ENCODE data around the gene ECPAS. TPM values are rescaled to one million over a fixed set of nuclear protein-coding genes. Genes with fewer than 3 reads are reported as not detected.

The ECPAS gene
- polyA plus RNA-seq, 1 donor (not counting 4 experiments of a cell fraction or from before 2014, with no cell fraction given), result 53.5 TPM

DNA sequence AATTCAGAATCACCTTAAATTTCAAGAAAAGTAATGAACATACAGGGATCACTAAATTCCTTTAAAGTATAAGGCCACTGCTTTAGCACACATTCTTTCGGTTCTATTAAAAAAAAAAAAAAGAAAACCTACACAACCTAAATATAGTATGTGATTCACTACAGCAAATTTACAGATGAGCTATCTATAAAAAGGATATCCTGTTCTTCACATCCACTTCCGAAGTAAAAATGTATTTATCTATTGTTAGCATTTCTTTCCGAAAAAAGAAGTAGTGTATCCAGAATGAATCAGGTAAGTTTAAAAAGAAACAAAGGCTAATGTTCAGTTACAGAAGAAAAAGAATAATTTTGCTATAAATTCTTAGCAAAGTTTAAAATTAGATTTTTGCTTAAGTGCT lies 70.2 kb downstream of the ECPAS start:
- peaks cover 5% of the 10 kb centered on the region for H3K4me1 ChIP-seq (ENCODE audit: control insufficient read depth, extremely low read depth, insufficient read depth, low read length)
- H2AFZ ChIP-seq (ENCODE audit: control insufficient read depth, low read length), result no peak overlapping the region
- H3K9me1 ChIP-seq (ENCODE audit: control insufficient read depth, extremely low read depth, insufficient read depth, low read length), result no peaks in the 10 kb centered on the region
- H3K79me2 ChIP-seq (ENCODE audit: control insufficient read depth, insufficient read depth, low read length), result no peaks in the 10 kb centered on the region
- FAIRE-seq (no peak), DNase-seq (ENCODE audit: low read depth, low spot score) (no peak)
- H3K36me3 ChIP-seq (ENCODE audit: control insufficient read depth in 2 of 2, extremely low read depth in 1 of 2, insufficient read depth in 2 of 2, low read length in 2 of 2), result peaks cover 18 to 28% of the 10 kb centered on the region in 2 experiments
- dilution Hi-C loops (cut with MboI; ENCODE audit: extremely low pct_ligation_motif_present, low sequenced_read_pairs), result no loop called here
- H3K9ac ChIP-seq (ENCODE audit: control insufficient read depth, extremely low read depth, insufficient read depth, low read length), result no peak overlapping the region
- H3K27me3 ChIP-seq (ENCODE audit: control insufficient read depth, extremely low read depth, insufficient read depth, low read length), result no peaks in the 10 kb centered on the region
- no peak overlapping the region for H3K4me3 ChIP-seq (ENCODE audit: control insufficient read depth in 2 of 3, extremely low read depth in 1 of 3, insufficient read depth in 2 of 3, low read depth in 1 of 3, low read length in 3 of 3)
- H3K27ac ChIP-seq (ENCODE audit: control insufficient read depth, insufficient read depth, low read length), result no peak overlapping the region
- H3K4me2 ChIP-seq (ENCODE audit: control insufficient read depth, extremely low read depth, insufficient read depth, low read depth, low read length), result no peak overlapping the region
- H4K20me1 ChIP-seq (ENCODE audit: control insufficient read depth, extremely low read depth, insufficient read depth, low read length), result no peaks in the 10 kb centered on the region
- TF ChIP-seq EZH2 (IDR thresholded peaks at IDR 0.05; ENCODE audit: low read length), result no peak
- TF ChIP-seq, protein P1, sequence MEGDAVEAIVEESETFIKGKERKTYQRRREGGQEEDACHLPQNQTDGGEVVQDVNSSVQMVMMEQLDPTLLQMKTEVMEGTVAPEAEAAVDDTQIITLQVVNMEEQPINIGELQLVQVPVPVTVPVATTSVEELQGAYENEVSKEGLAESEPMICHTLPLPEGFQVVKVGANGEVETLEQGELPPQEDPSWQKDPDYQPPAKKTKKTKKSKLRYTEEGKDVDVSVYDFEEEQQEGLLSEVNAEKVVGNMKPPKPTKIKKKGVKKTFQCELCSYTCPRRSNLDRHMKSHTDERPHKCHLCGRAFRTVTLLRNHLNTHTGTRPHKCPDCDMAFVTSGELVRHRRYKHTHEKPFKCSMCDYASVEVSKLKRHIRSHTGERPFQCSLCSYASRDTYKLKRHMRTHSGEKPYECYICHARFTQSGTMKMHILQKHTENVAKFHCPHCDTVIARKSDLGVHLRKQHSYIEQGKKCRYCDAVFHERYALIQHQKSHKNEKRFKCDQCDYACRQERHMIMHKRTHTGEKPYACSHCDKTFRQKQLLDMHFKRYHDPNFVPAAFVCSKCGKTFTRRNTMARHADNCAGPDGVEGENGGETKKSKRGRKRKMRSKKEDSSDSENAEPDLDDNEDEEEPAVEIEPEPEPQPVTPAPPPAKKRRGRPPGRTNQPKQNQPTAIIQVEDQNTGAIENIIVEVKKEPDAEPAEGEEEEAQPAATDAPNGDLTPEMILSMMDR (optimal IDR thresholded peaks at IDR 0.05 in 1 of 3, IDR thresholded peaks at IDR 0.05 in 1 of 3, conservative IDR thresholded peaks at IDR 0.05 in 1 of 3; ENCODE audit: extremely low read depth in 1 of 3, insufficient read depth in 2 of 3, low read length in 3 of 3), result no peak
- no peaks in the 10 kb centered on the region for H3K9me3 ChIP-seq (ENCODE audit: control insufficient read depth, low read depth, low read length)

DNA sequence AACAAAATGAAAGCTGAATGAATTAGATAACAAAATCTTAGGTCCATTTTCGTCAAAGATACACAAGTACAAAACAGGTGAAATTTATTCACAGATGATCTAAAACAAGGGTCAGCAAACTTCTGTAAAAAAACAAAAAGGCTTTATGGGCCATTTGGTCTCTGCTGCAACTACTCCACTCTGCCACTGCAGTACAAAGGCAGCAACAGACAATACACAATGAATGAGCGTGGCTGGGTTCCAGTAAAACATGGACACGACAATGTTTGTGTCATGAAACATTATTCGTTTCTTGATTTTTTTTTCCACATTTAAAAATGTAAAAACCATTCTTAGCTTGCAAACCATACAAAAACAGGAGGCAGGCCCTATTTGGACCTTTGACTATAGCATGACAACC lies 71.9 kb downstream of the ECPAS start:
- Histone ChIP-seq H3K4me3 (ENCODE audit: control insufficient read depth in 2 of 3, extremely low read depth in 1 of 3, insufficient read depth in 2 of 3, low read depth in 1 of 3, low read length in 3 of 3) (no peak overlapping the region), H3K9me3 (ENCODE audit: control insufficient read depth, low read depth, low read length) (no peaks in the 10 kb centered on the region), H3K9ac (ENCODE audit: control insufficient read depth, extremely low read depth, insufficient read depth, low read length) (no peak overlapping the region), H3K27me3 (ENCODE audit: control insufficient read depth, extremely low read depth, insufficient read depth, low read length) (no peaks in the 10 kb centered on the region), H4K20me1 (ENCODE audit: control insufficient read depth, extremely low read depth, insufficient read depth, low read length) (no peaks in the 10 kb centered on the region), H3K9me1 (ENCODE audit: control insufficient read depth, extremely low read depth, insufficient read depth, low read length) (no peaks in the 10 kb centered on the region), H3K36me3 (ENCODE audit: control insufficient read depth in 2 of 2, extremely low read depth in 1 of 2, insufficient read depth in 2 of 2, low read length in 2 of 2) (peaks cover 18 to 38% of the 10 kb centered on the region in 2 experiments), H3K4me1 (ENCODE audit: control insufficient read depth, extremely low read depth, insufficient read depth, low read length) (peaks cover 5% of the 10 kb centered on the region), H3K27ac (ENCODE audit: control insufficient read depth, insufficient read depth, low read length) (no peak overlapping the region), H2AFZ (ENCODE audit: control insufficient read depth, low read length) (no peak overlapping the region), H3K4me2 (ENCODE audit: control insufficient read depth, extremely low read depth, insufficient read depth, low read depth, low read length) (no peak overlapping the region), H3K79me2 (ENCODE audit: control insufficient read depth, insufficient read depth, low read length) (no peaks in the 10 kb centered on the region)
- dilution Hi-C loops (cut with MboI; ENCODE audit: extremely low pct_ligation_motif_present, low sequenced_read_pairs), result no loop called here
- DNase-seq (ENCODE audit: low read depth, low spot score) (no peak), FAIRE-seq (no peak)
- TF ChIP-seq, protein P1 (optimal IDR thresholded peaks at IDR 0.05 in 1 of 3, IDR thresholded peaks at IDR 0.05 in 1 of 3, conservative IDR thresholded peaks at IDR 0.05 in 1 of 3; ENCODE audit: extremely low read depth in 1 of 3, insufficient read depth in 2 of 3, low read length in 3 of 3), result no peak
- no peak for TF ChIP-seq EZH2 (IDR thresholded peaks at IDR 0.05; ENCODE audit: low read length)
